Upper lobe of left lung (tissue), 6 donors: ENCODE measurements around the gene NOTCH1. TPM values are rescaled to one million over a fixed set of nuclear protein-coding genes. Genes with fewer than 3 reads are reported as not detected.

ENCODE experiments used
- ATAC-seq, 2 donors: fragments of 200-7000 bp; cut with Tn5 transposase; one replicate each; pipeline ENCODE4 v1.9.1; 2022; ENCODE audit warnings: mild to moderate bottlenecking in 2 of 2, moderate library complexity in 2 of 2; ENCODE audit not compliant: low FRiP score in 2 of 2
- DNase-seq, 2 donors: peaks; one replicate each; pipeline ENCODE4 v3.0.0-alpha.2; 2019 to 2020
- H3K27ac ChIP-seq, 4 donors: fragments of 200-600 bp; sonication (generic); one replicate each; pipeline ENCODE4 v1.5.1; 2016 to 2019
- H3K27me3 ChIP-seq, 4 donors: fragments of 200-600 bp; sonication (generic); one replicate each; pipeline ENCODE4 v1.5.1; 2017 to 2019
- H3K36me3 ChIP-seq, 4 donors: fragments of 200-600 bp; sonication (generic); one replicate each; pipeline ENCODE4 v1.5.1; 2016 to 2019
- H3K4me1 ChIP-seq, 4 donors: fragments of 200-600 bp; sonication (generic); one replicate each; pipeline ENCODE4 v1.5.1; 2018 to 2019
- H3K4me3 ChIP-seq, 4 donors: fragments of 200-600 bp; sonication (generic); one replicate each; pipeline ENCODE4 v1.5.1; 2017 to 2019; ENCODE audit warnings: mild to moderate bottlenecking in 2 of 4, moderate library complexity in 1 of 4
- H3K9me3 ChIP-seq, 4 donors: fragments of 200-600 bp; sonication (generic); one replicate each; pipeline ENCODE4 v1.5.1; 2018 to 2019
- CTCF ChIP-seq, 6 experiments: fragments of 450-650 bp in 4 of 6; fragments of 200-600 bp in 2 of 6; sonication (generic) in 2 of 6; IDR thresholded peaks; one replicate each; pipeline ENCODE4 v1.5.1; 2016 to 2019; ENCODE audit warnings: antibody characterized with exemption in 6 of 6
- EP300 ChIP-seq, 4 donors: sonication (generic); formaldehyde crosslinking; IDR thresholded peaks; one replicate each; pipeline ENCODE4 v1.5.1; 2017; ENCODE audit warnings: antibody characterized with exemption in 4 of 4, control low read depth in 2 of 4
- POLR2A ChIP-seq, 4 donors: fragments of 450-650 bp; IDR thresholded peaks; one replicate each; pipeline ENCODE4 v1.5.1; 2016 to 2017; ENCODE audit warnings: antibody characterized with exemption in 4 of 4, mild to moderate bottlenecking in 2 of 4
- POLR2AphosphoS5 ChIP-seq, 2 donors: sonication (generic); formaldehyde crosslinking; IDR thresholded peaks; one replicate each; pipeline ENCODE4 v1.5.1; 2017; ENCODE audit warnings: antibody characterized with exemption in 2 of 2
- whole genome bisulfite sequencing, 2 donors: methylation state at CpG; one replicate each; pipeline ENCODE4 v1.1.5; 2017 to 2018; 5-methylcytosine and 5-hydroxymethylcytosine counted together
- total RNA-seq, 6 donors: library from RNA; depleted of rRNA in 4 of 6; stranded (reverse); fragments of >200 nt in 4 of 6; gene quantifications; one replicate each; pipeline versions ENCODE4 v1.1.0 to v1.2.1, GENCODE V29; 2016 to 2021
- donor health status: DM: no; HTN: no; CAD: no; lungs with moderate emphysema.
- donor health status: DM: no; HTN: yes; CAD: no; lungs with severe emphysema.

Gene NOTCH1
- total RNA-seq, 6 donors from 2014 or later, result 49.6 to 175 (median 110) TPM

- peaks cover 0 to 5% (median 0%) of the 10 kb centered on the region in 4 donors for H3K9me3 ChIP-seq
- no peak overlapping the region for H3K4me3 ChIP-seq
- H3K27me3 ChIP-seq, result no peaks in the 10 kb centered on the region
- ATAC-seq, result no peak
- DNase-seq, result peak in 1 of 2 donors; percentile 28
- WGBS, 2 donors, result 33 to 84% methylated on average over 2 to 10 of the region's 10 CpGs
- peaks cover 19 to 35% (median 24%) of the 10 kb centered on the region in 4 donors for H3K4me1 ChIP-seq
- H3K27ac ChIP-seq, result peak overlapping the region in 3 of 4 donors; percentile 72 to 80 (median 72)
- TF ChIP-seq POLR2AphosphoS5 (IDR thresholded peaks at IDR 0.05), result no peak
- TF ChIP-seq CTCF (IDR thresholded peaks at IDR 0.05), result no peak
- no peak for TF ChIP-seq POLR2A (IDR thresholded peaks at IDR 0.05)
- no peak for TF ChIP-seq EP300 (IDR thresholded peaks at IDR 0.05)
- H3K36me3 ChIP-seq, result no peaks in the 10 kb centered on the region
These were observed 11.2 kb upstream of the NOTCH1 start for GRCh38 chr9:136557036-136557435.

- no peak for ATAC-seq
- DNase-seq, result peak in 1 of 2 donors; percentile 66
- no peaks in the 10 kb centered on the region for H3K27me3 ChIP-seq
- H3K36me3 ChIP-seq, result no peaks in the 10 kb centered on the region
- 89 to 93% methylated on average over 14 to 18 of the region's 18 CpGs for WGBS, 2 donors
- H3K4me1 ChIP-seq, result peaks cover 28 to 44% (median 32%) of the 10 kb centered on the region in 4 donors
- no peak for TF ChIP-seq CTCF (IDR thresholded peaks at IDR 0.05)
- no peak for TF ChIP-seq EP300 (IDR thresholded peaks at IDR 0.05)
- TF ChIP-seq POLR2A (IDR thresholded peaks at IDR 0.05), result no peak
- no peak for TF ChIP-seq POLR2AphosphoS5 (IDR thresholded peaks at IDR 0.05)
- no peak overlapping the region for H3K4me3 ChIP-seq
- peaks cover 0 to 5% (median 0%) of the 10 kb centered on the region in 4 donors for H3K9me3 ChIP-seq
- H3K27ac ChIP-seq, result no peak overlapping the region
These were observed 10.3 kb upstream of the NOTCH1 start for GRCh38 chr9:136556166-136556565.

GRCh38 chr9:136554870-136555269, 9.0 kb upstream of the NOTCH1 start:
- peak in 1 of 2 donors; percentile 28 for ATAC-seq
- WGBS, 2 donors, result 63 to 79% methylated on average over 12 to 19 of the region's 19 CpGs
- no peaks in the 10 kb centered on the region for H3K36me3 ChIP-seq
- H3K27me3 ChIP-seq, result no peaks in the 10 kb centered on the region
- peaks cover 39 to 57% (median 43%) of the 10 kb centered on the region in 4 donors for H3K4me1 ChIP-seq
- H3K4me3 ChIP-seq, result no peak overlapping the region
- TF ChIP-seq EP300 (IDR thresholded peaks at IDR 0.05) (no peak), POLR2AphosphoS5 (IDR thresholded peaks at IDR 0.05) (no peak), POLR2A (IDR thresholded peaks at IDR 0.05) (no peak), CTCF (IDR thresholded peaks at IDR 0.05) (no peak)
- peaks cover 0 to 5% (median 0%) of the 10 kb centered on the region in 4 donors for H3K9me3 ChIP-seq
- DNase-seq, result peak; percentile 74 to 82
- H3K27ac ChIP-seq, result peak overlapping the region in 1 of 4 donors; percentile 7

GRCh38 chr9:136553581-136553980, 7.7 kb upstream of the NOTCH1 start:
- Histone ChIP-seq H3K4me1 (peaks cover 35 to 52% (median 41%) of the 10 kb centered on the region in 4 donors), H3K9me3 (no peaks in the 10 kb centered on the region), H3K27ac (no peak overlapping the region), H3K4me3 (no peak overlapping the region), H3K27me3 (no peaks in the 10 kb centered on the region), H3K36me3 (no peaks in the 10 kb centered on the region)
- TF ChIP-seq CTCF (IDR thresholded peaks at IDR 0.05) (no peak), POLR2A (IDR thresholded peaks at IDR 0.05) (no peak), POLR2AphosphoS5 (IDR thresholded peaks at IDR 0.05) (no peak), EP300 (IDR thresholded peaks at IDR 0.05) (no peak)
- DNase-seq (peak in 1 of 2 donors; percentile 71), ATAC-seq (no peak)
- WGBS, 2 donors, result 93 to 95% methylated on average over 14 of the region's 14 CpGs

GRCh38 chr9:136552117-136552703, 6.4 kb upstream of the NOTCH1 start:
- H3K9me3 ChIP-seq, result no peaks in the 10 kb centered on the region
- TF ChIP-seq EP300 (IDR thresholded peaks at IDR 0.05), result no peak
- no peak for TF ChIP-seq POLR2AphosphoS5 (IDR thresholded peaks at IDR 0.05)
- no peak for TF ChIP-seq CTCF (IDR thresholded peaks at IDR 0.05)
- no peak for TF ChIP-seq POLR2A (IDR thresholded peaks at IDR 0.05)
- no peaks in the 10 kb centered on the region for H3K27me3 ChIP-seq
- H3K4me3 ChIP-seq, result no peak overlapping the region
- peaks cover 36 to 49% (median 41%) of the 10 kb centered on the region in 4 donors for H3K4me1 ChIP-seq
- WGBS, 2 donors, result 51 to 60% methylated on average over 22 of the region's 22 CpGs
- DNase-seq (no peak), ATAC-seq (peak in 1 of 2 donors; percentile 38)
- H3K36me3 ChIP-seq, result no peaks in the 10 kb centered on the region
- peak overlapping the region; percentile 40 to 83 (median 72) for H3K27ac ChIP-seq
